Smooth muscle cell of trachea (primary cell): ENCODE data around the gene AGBL3. TPM values are rescaled to one million over a fixed set of nuclear protein-coding genes. Genes with fewer than 3 reads are reported as not detected.

ENCODE experiments used
- total RNA-seq: library from RNA; depleted of rRNA; stranded (reverse); fragments of >200 nt; gene quantifications from 2 replicates; pipeline ENCODE4 v1.2.1, GENCODE V29; 2014

The AGBL3 gene
- total RNA-seq = 0.83 and 1.7 TPM in 2 replicates

DNA sequence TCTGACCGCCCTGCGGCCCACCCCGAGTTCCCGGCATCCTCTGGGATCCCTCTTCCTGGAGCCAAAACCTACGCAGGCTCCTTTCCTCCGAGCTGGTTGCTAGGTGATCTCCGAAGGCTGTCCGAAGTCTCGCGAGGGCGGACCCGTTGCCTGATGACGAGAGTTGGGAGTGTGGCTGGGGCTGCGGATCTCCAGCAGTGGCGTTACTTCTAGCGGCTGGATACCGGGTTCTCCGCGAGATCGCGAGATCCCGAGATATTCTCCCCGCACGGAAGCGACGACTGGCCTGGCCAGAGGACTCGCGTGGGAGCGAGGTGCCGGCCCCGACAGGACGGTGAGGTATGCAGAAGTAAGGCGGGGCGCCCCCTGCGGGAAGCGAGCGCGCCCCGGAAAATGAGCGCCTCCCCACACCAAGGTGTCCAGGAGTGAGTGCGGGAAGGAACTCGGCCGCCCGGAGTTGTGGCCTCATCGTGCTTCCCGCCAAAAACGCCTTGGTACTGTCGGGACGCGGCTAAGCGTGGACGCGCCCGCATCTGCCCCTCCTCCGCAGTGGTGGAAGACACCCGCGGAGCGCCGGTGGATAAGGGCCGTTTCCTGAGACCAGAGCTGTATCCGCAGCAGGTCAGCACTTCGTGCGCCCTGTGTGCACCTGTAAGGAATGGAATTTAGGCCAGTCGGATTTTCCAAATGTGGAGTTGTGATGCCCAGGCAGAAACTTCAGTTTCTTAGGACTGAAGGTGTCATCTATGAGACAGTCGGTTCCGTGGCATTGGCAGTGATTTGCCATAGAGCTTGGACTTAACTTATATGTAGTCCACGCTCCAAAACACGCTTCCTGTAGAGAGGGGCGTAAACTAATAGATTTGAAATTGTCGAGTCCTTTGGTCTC is at the start of gene AGBL3:
AGBL3 (plus strand) TSS at position 146 of the 889 bp plus-strand sequence. CDS start 1,426 bp downstream, outside the sequence.

DNA sequence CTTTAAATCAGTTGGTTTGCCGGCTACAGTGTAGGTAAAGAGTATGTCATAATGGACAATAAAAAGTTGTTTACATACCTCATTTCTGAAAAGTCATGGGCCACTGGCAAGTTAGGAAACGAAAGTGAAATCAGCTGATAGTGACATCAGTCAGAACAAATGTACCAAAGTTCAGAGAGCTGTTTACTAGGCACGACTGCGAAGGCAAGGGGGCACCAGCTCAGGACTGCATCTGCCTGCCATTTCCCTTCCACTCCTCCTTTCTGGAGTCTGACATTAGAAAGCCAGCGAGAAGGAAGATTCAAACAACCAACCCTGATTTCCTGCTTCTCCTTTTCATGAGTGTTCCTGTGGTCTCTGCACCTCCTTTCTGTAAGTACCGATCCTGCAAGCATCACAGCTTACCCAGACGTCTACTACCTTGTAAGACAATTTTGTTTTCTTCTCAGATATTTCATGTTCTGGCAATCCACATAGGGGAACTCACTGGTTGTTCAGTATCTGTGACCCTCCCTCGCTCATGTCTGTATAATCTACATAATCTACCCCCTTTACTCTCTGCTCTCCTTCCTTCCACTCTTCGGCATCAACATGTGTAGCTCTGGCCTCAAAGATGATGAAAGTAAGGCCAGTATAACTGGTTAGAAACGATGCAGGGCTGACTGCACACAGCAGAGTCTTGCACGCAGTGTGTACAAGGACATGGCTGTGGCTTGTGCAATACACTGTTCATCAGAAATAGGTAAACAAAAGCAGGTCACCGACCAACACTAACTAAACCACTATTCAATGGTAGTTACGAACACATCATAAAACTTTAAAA is 161.8 kb downstream of the AGBL3 start, which contains the start of gene TMEM140:
TMEM140 (plus strand) TSS at position 174 of the 823 bp plus-strand sequence. CDS start 16,370 bp downstream, outside the sequence.

DNA sequence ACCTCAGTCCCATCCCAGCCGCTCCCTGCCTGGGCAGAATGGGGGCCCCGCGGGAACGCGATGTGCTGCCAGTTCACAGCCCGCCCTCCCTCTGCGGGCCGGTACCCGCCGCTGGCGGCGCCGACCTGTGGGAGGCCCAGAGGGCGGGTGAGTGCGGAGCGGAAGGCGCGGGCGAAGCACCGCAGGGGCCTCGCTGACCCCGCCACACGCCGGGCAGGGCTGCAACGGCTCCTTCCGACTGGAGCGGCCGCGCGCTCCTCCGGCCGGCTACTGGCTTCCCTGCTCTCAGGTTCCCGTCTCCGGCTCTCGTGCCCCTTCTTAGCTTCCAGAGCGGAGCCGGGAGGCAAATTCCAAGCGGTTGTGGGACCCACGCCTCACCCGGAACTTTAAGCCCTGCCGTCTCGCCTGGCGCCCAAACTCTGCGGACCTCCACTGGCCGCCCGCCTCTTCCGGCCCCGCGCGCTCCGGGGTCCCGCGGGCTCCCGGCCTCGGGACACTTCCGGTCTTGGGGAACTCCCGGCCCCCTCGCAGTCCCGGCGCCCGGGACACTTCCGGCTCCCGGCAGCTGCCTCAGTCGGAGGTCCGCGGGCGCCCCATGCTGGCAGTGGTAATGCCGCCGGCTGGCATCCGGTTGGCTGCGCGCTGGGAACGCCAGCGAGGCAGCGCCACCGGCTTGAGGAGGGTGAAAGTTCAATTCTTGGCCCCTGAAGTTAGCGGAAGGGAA is 184.1 kb downstream of the AGBL3 start, which contains the start of gene CYREN:
CYREN (minus strand) TSS at position 434 of the 724 bp plus-strand sequence. CDS start 1,785 bp downstream, outside the sequence.

Other genes with a start within 250 kb of the AGBL3 start
- gene CALD1, start 206.9 kb upstream of the AGBL3 start, total RNA-seq = 176 and 232 TPM in 2 replicates
- 14.1 and 30.1 TPM in 2 replicates for gene TMEM140, start 161.6 kb downstream of the AGBL3 start, total RNA-seq
- 46.1 and 48.8 TPM in 2 replicates for gene CYREN, start 184.2 kb downstream of the AGBL3 start, total RNA-seq
- 8.3 and 14.1 TPM in 2 replicates for gene WDR91, start 225.0 kb downstream of the AGBL3 start, total RNA-seq
- not detected in 2 replicates for gene STRA8, start 247.3 kb downstream of the AGBL3 start, total RNA-seq